Fibroblast of mammary gland (primary cell): Measurements from ENCODE around the gene PLA2G2A.
A peak's percentile ranks its signal among the peaks of the same experiment; 100 is the strongest.
"Not testable (repeated sequence)": the region's sequence is repeated elsewhere in the genome, so short reads cannot be mapped to it uniquely, and the experiment has no call there.

Source experiments
- DNase-seq: peaks from one replicate; pipeline ENCODE4 v3.0.0-alpha.2; 2010; ENCODE audit warnings: low read depth
- H3K4me3 ChIP-seq: 2 replicates; pipeline ENCODE4 v1.5.1; 2011; ENCODE audit warnings: low read depth, mild to moderate bottlenecking, low read length, moderate library complexity; ENCODE audit not compliant: control insufficient read depth
- TF ChIP-seq, protein P1 (sequence below): conservative IDR thresholded peaks from 2 replicates; pipeline ENCODE4 v1.5.1; 2011; ENCODE audit warnings: low read depth, low read length, inconsistent platforms; ENCODE audit not compliant: control insufficient read depth, insufficient read depth

Gene PLA2G2A

DNA sequence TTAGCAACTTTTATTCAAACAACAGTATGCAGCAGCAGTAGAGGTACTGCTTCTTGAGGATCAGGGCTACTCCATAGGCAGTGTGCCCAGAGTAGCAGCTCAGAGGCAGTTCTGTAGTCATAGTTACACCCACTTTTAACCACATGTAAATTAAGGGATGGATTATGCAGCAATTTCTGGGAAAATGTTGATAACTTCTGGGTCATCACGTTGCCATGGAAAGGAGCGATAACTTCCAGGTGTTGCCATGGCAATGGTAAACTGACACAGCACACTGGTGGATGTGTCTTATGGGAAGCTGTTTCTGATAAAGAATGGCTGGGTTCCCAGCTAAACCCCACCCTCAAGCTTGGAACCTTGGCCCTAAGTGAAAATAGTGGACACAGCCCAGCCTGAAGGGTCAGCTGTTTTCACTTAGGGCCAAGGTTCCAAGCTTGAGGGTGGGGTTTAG, 29.0 kb upstream of the PLA2G2A start:
- peak; percentile 73 for DNase-seq
- H3K4me3 ChIP-seq: no peak overlapping the region
- TF ChIP-seq, protein P1, sequence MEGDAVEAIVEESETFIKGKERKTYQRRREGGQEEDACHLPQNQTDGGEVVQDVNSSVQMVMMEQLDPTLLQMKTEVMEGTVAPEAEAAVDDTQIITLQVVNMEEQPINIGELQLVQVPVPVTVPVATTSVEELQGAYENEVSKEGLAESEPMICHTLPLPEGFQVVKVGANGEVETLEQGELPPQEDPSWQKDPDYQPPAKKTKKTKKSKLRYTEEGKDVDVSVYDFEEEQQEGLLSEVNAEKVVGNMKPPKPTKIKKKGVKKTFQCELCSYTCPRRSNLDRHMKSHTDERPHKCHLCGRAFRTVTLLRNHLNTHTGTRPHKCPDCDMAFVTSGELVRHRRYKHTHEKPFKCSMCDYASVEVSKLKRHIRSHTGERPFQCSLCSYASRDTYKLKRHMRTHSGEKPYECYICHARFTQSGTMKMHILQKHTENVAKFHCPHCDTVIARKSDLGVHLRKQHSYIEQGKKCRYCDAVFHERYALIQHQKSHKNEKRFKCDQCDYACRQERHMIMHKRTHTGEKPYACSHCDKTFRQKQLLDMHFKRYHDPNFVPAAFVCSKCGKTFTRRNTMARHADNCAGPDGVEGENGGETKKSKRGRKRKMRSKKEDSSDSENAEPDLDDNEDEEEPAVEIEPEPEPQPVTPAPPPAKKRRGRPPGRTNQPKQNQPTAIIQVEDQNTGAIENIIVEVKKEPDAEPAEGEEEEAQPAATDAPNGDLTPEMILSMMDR: no peak

DNA sequence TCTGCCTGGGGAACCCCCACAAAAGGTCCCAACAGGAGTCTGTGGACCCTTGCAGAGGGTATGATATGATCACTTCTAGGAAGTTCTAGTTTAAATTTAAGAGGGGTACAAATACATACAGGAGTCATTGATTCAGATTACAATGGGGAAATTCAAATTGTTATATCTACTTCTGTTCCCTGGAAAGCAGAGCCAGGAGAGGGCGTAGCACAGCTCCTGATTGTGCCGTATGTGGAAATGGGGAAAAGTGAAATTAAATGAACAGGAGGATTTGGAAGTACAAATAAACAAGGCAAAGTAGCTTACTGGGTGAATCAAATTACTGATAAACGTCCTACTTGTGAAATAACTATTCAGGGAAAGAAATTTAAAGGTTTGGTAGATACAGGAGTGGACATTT, 19.4 kb upstream of the PLA2G2A start:
- not testable (repeated sequence) for H3K4me3 ChIP-seq
- DNase-seq: peak; percentile 30
- TF ChIP-seq, protein P1: peak; percentile 32

DNA sequence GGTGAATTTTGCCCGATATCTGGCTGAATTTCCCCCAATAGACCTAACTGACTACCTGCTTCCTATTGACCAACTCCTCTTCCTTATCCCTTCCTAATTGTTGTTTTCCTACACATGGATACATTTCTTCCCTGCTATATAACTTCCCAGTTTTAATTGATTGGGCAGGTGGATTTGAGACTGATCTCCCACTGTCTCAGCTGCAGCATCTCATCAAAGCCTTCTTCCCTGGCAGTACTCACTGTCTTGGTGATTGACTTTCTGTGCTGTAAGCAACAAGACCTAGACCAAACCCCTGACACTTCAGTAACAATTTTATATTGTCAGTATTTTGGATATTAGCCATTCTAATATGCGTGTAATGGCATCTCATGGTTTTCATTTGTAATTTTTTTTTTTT, 11.3 kb upstream of the PLA2G2A start:
- H3K4me3 ChIP-seq: no peak overlapping the region
- no peak for DNase-seq

DNA sequence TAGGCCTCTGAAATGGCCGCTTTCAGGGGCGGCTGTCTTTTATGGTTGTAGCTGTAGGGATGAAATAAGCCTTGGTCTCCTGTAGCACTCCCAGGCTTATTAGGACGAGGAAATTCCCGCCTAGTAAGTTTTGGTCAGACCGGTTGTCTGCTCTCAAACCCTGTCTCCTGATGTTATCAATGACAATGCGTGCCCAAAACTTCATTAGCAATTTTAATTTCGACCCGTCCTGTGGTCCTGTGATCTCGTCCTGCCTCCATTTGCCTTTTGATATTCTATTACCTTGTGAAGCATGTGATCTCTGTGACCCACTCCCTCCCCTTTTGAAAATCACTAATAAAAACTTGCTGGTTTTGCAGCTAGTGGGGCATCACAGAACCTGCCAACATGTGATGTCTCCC, 10.8 kb upstream of the PLA2G2A start:
- not testable (repeated sequence) for DNase-seq, H3K4me3 ChIP-seq

More for the DNA sequence above, 11.3 kb upstream of the PLA2G2A start:
- TF ChIP-seq, protein P1: no peak

DNA sequence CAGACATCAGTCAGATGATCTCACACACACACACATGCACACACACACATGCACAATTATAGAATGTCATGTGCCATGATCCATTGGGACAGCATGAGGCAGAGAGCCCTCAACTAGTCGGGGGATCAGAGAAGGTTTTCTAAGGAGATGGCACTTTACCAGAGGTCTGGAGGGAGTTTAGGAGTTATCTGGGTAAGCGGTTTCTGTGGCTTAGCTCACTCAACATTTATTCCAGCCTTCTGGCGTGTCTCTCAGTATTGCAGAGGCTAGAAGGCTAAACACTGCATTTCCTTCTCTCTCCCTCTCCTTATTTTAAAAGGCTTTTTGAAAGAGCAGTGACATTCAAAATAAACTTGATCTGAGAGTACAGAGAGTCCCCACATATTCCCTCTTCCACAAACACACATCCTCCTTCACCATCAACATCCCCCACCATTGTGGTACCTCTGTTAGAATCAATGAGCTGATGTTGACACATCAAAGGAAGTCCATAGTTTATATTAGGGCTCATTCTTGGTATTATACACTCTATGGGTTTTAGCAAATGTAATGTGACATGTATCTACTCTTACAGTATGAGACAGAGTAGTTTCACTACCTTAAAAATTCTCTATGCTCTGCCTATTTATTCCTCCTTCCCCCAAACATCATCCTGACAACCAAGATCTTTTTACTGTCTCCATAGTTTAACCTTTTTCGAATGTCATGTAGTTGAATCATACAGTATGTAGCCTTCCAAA, 9.0 kb upstream of the PLA2G2A start:
- H3K4me3 ChIP-seq: no peak overlapping the region
- TF ChIP-seq, protein P1: no peak
- no peak for DNase-seq

DNA sequence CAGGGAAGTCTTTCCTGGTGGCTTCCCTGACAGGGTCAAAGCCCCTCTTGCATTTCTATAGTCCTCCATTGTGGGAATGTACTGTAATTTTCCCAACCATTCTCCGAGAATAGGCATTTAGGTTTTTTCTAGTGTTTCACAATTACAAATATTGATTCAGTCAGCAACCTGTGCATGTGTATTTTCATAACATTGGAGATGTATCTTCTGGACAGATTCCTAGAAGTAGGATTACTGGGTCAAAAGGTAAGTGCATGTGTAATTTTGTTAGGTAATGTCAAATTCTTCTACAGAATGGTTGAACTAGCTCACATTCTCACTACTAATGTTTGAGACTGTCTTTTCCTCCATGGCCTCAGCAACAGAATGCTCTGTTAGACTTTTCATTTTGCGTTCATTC, 8.3 kb upstream of the PLA2G2A start:
- DNase-seq: no peak
- TF ChIP-seq, protein P1: no peak
- H3K4me3 ChIP-seq: no peak overlapping the region

DNA sequence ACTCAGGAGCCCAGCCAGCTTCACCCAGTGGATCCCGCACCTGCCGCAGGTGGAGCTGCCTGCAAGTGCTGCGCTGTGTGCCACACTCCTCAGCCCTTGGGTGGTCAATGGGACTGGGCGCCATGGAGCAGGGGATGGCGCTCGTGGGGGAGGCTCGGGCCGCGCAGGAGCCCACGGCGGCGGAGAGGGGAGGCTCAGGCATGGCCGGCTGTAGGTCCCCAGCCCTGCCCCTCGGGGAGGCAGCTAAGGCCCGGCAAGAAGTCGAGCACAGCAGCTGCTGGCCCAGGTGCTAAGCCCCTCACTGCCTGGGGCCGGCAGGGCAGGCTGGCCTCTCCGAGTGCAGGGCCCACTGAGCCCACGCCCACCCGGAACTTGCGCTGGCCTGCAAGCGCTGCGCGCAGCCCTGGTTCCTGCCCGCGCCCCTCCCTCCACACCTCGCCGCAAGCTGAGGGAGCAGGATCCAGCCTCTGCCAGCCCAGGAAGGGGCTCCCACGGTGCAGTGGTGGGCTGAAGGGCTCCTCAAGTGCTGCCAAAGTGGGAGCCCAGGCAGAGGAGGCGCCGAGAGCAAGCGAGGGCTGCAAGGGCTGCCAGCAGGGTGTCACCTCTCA, 5.1 kb upstream of the PLA2G2A start:
- not testable (repeated sequence) for H3K4me3 ChIP-seq, DNase-seq
